Common myeloid progenitor, CD34-positive (primary cell): ENCODE measurements around the gene PDE1A.

Source experiments
- CTCF ChIA-PET: fragments of 350-600 bp; sonication (Branson Sonifier 250); formaldehyde crosslinking; loops from one replicate; lab custom pipeline; 2021; ENCODE audit warnings: antibody characterized with exemption; lab: Charles Lee
- POLR2A ChIA-PET: fragments of 350-600 bp; sonication (Branson Sonifier 250); formaldehyde crosslinking; loops from one replicate; lab custom pipeline; 2021; ENCODE audit warnings: antibody characterized with exemption; lab: Charles Lee
- DNase-seq, 3 donors: peaks; one replicate each; pipeline versions ENCODE4 v3.0.0 to v3.0.0-alpha.2; 2013
- H3K27ac ChIP-seq, 2 experiments: 1 replicate in 1 of 2; 2 replicates in 1 of 2; pipeline ENCODE4 v1.7.0; 2013; ENCODE audit warnings: inconsistent platforms in 2 of 2, low read length in 2 of 2, mild to moderate bottlenecking in 2 of 2, low read depth in 1 of 2, moderate library complexity in 1 of 2; ENCODE audit not compliant: severe bottlenecking in 2 of 2, insufficient read depth in 1 of 2, poor library complexity in 1 of 2
- H3K27me3 ChIP-seq, 5 experiments: replicated peaks in 2 of 5; 1 replicate in 3 of 5; 2 replicates in 2 of 5; pipeline versions ENCODE4 v1.6.1 to v1.7.0; 2013; ENCODE audit warnings: low read length in 4 of 5, mild to moderate bottlenecking in 2 of 5, moderate library complexity in 2 of 5, inconsistent platforms in 1 of 5; ENCODE audit not compliant: insufficient read depth in 5 of 5, control insufficient read depth in 4 of 5
- H3K36me3 ChIP-seq, 4 experiments: 1 replicate in 2 of 4; 2 replicates in 2 of 4; pipeline versions ENCODE4 v1.6.1 to v1.7.0; 2013; ENCODE audit warnings: low read length in 3 of 4, control low read depth in 1 of 4, mild to moderate bottlenecking in 1 of 4; ENCODE audit not compliant: control insufficient read depth in 4 of 4, insufficient read depth in 4 of 4
- H3K4me1 ChIP-seq, 4 experiments: 1 replicate in 3 of 4; 2 replicates in 1 of 4; pipeline versions ENCODE4 v1.6.1 to v1.7.1; 2013; ENCODE audit warnings: low read length in 3 of 4, mild to moderate bottlenecking in 3 of 4, control low read depth in 1 of 4, inconsistent platforms in 1 of 4, moderate library complexity in 1 of 4; ENCODE audit not compliant: control insufficient read depth in 4 of 4, insufficient read depth in 4 of 4; ENCODE audit errors: control extremely low read depth in 1 of 4
- H3K4me3 ChIP-seq, 7 experiments: 1 replicate in 4 of 7; 2 replicates in 3 of 7; pipeline versions ENCODE4 v1.5.1 to v1.7.0; 2013; ENCODE audit warnings: mild to moderate bottlenecking in 7 of 7, low read length in 6 of 7, moderate library complexity in 6 of 7, inconsistent platforms in 2 of 7, low read depth in 2 of 7, control low read depth in 1 of 7; ENCODE audit not compliant: insufficient read depth in 4 of 7, control insufficient read depth in 1 of 7; ENCODE audit errors: extremely low read depth in 1 of 7
- H3K9me3 ChIP-seq, 5 experiments: 1 replicate in 4 of 5; 2 replicates in 1 of 5; pipeline versions ENCODE4 v1.6.1 to v1.7.1; 2013; ENCODE audit warnings: low read length in 4 of 5, mild to moderate bottlenecking in 2 of 5, inconsistent platforms in 1 of 5, low read depth in 1 of 5, moderate library complexity in 1 of 5; ENCODE audit not compliant: control insufficient read depth in 4 of 5, insufficient read depth in 2 of 5; ENCODE audit errors: control extremely low read depth in 1 of 5
- WGBS: methylation state at CpG from one replicate; pipeline ENCODE4 v1.1.5; 2013; ENCODE audit not compliant: insufficient coverage; 5-methylcytosine and 5-hydroxymethylcytosine counted together

The PDE1A gene

DNA sequence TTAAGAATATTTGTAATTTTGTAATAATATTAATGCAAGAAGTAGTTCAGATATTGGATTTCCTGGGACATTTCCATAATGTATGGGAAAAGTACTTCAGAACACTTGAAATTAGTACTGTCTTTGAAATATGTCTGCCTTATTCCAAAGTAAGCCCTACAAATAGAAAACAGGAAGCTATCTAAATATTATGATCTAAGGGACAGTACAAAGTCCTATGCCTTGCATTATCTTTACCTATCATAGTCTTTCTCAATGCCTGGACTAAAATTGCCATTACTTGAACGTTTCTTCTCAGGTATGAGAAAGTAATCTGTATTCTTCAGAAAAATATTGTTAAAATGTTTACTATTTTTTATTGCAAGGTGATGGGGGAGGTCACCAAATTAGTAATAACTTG, 328.2 kb downstream of the PDE1A start:
- WGBS, result no CpG with 5 or more reads among the region's 1 CpG

DNA sequence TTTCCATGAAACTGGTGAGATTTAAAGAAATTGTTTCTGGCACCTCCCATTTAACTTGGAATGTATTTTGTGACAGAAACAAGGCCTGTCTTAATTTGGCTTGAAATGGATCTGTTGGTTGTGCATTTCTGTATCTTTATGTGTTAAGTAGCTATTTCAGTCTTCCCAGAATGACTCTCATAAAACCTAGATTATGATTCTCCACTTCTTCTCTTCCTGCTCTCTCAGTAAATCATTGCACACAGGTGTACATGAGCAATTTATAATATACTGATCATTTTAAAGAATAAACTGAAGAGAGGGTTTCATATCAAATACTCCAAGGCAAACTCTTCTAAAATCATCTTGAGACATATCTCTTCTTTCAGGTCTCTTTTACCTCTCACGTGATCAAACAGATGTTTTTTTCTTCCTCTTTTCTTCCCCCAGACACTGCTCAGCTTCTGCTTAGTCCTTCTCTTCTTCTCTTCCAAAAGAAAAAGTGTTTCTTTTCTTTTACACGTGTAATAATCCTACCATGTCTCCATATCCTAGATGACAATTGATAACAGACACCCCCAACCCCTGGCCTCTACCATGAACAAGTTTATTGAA, 329.2 kb downstream of the PDE1A start:
- no peaks in the 10 kb centered on the region for H3K27me3 ChIP-seq
- 12% methylated on average over 2 of the region's 2 CpGs for WGBS
- H3K4me3 ChIP-seq, result no peak overlapping the region
- H3K36me3 ChIP-seq, result no peaks in the 10 kb centered on the region
- H3K27ac ChIP-seq, result no peak overlapping the region
- ChIA-PET CTCF (no interaction called here), POLR2A (no interaction called here)
- H3K4me1 ChIP-seq, result peaks cover 0 to 9% (median 0%) of the 10 kb centered on the region in 4 experiments
- no peaks in the 10 kb centered on the region for H3K9me3 ChIP-seq
- peak in 2 of 3 donors; percentile 39 to 60 for DNase-seq

More for the DNA sequence above, 328.2 kb downstream of the PDE1A start:
- no peak for DNase-seq
- POLR2A ChIA-PET, result no interaction called here
- H3K27ac ChIP-seq, result no peak overlapping the region
- CTCF ChIA-PET, result no interaction called here
- no peaks in the 10 kb centered on the region for H3K9me3 ChIP-seq
- no peaks in the 10 kb centered on the region for H3K36me3 ChIP-seq
- no peaks in the 10 kb centered on the region for H3K27me3 ChIP-seq
- H3K4me1 ChIP-seq, result peaks cover 0 to 9% (median 0%) of the 10 kb centered on the region in 4 experiments
- H3K4me3 ChIP-seq, result no peak overlapping the region

DNA sequence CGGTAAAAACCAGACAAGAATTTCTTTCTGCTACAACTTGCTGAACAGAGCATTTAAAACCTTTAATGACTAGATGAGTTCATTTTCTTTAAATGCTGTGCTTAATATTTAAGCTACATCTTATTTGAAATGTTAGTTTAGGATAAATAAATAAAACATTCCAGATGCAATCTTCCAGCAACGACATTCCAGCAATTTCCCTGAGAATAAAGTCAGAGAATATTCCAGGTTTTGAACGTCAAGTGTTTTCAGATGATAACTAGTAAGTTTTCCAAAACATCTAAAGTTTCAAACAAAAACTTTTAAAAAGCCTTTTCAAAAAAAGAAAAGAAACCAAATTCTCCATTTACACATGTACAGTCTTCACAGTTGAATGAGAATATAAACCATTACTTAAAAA, 336.4 kb downstream of the PDE1A start:
- WGBS, result no CpG with 5 or more reads among the region's 3 CpGs
- no peaks in the 10 kb centered on the region for H3K27me3 ChIP-seq
- DNase-seq, result no peak
- POLR2A ChIA-PET, result no interaction called here
- H3K36me3 ChIP-seq, result no peaks in the 10 kb centered on the region
- CTCF ChIA-PET, result no interaction called here
- H3K4me1 ChIP-seq, result no peaks in the 10 kb centered on the region
- H3K4me3 ChIP-seq, result no peak overlapping the region
- no peak overlapping the region for H3K27ac ChIP-seq
- no peaks in the 10 kb centered on the region for H3K9me3 ChIP-seq
